Transverse colon (tissue), 4 donors: ENCODE data around the gene PLA2G15. TPM values are rescaled to one million over a fixed set of nuclear protein-coding genes. Genes with fewer than 3 reads are reported as not detected.
A peak's percentile ranks its signal among the peaks of the same experiment; 100 is the strongest.

Source experiments
- DNase-seq: peaks from one replicate; pipeline ENCODE4 v3.0.0-alpha.2; 2019
- H3K27ac ChIP-seq, 4 donors: fragments of 200-600 bp; sonication (generic); 2 replicates each; pipeline ENCODE4 v1.5.1; 2016 to 2018; ENCODE audit warnings: inconsistent platforms in 4 of 4
- H3K27me3 ChIP-seq: fragments of 200-600 bp; sonication (generic); 2 replicates; pipeline ENCODE4 v1.5.1; 2017; ENCODE audit warnings: inconsistent platforms
- H3K36me3 ChIP-seq, 4 donors: fragments of 200-600 bp; sonication (generic); 2 replicates each; pipeline ENCODE4 v1.5.1; 2017 to 2019; ENCODE audit warnings: inconsistent platforms in 4 of 4
- H3K4me1 ChIP-seq, 4 donors: fragments of 200-600 bp; sonication (generic); 2 replicates each; pipeline ENCODE4 v1.5.1; 2017 to 2020; ENCODE audit warnings: inconsistent platforms in 4 of 4
- H3K4me3 ChIP-seq, 4 donors: fragments of 200-600 bp; sonication (generic); 1 replicate in 1 of 4; 2 replicates in 3 of 4; pipeline versions ENCODE4 v1.5.1 to v1.6.1; 2017 to 2019; ENCODE audit warnings: inconsistent platforms in 4 of 4
- H3K9me3 ChIP-seq, 2 donors: fragments of 200-600 bp; sonication (generic); 2 replicates each; pipeline ENCODE4 v1.5.1; 2017 to 2019; ENCODE audit warnings: inconsistent platforms in 2 of 2
- EP300 ChIP-seq: sonication (generic); formaldehyde crosslinking; IDR thresholded peaks from one replicate; pipeline ENCODE4 v1.6.1; 2017; ENCODE audit warnings: antibody characterized with exemption, low read depth
- POLR2A ChIP-seq: fragments of 450-650 bp; IDR thresholded peaks from one replicate; pipeline ENCODE4 v1.6.1; 2016; ENCODE audit warnings: antibody characterized with exemption, mild to moderate bottlenecking, moderate library complexity
- POLR2AphosphoS5 ChIP-seq, 3 donors: sonication (generic); formaldehyde crosslinking; IDR thresholded peaks; one replicate each; pipeline ENCODE4 v1.6.1; 2016; ENCODE audit warnings: antibody characterized with exemption in 3 of 3
- WGBS, 2 donors: methylation state at CpG; one replicate each; pipeline ENCODE4 v1.1.5; 2018; ENCODE audit warnings: low coverage in 1 of 2; 5-methylcytosine and 5-hydroxymethylcytosine counted together
- in situ Hi-C, 4 donors: fragments of 200-750 bp; cut with MboI; loops; one replicate each; pipeline versions ENCODE4 v1.15.0 to v1.15.1; 2017; ENCODE audit warnings: low sequenced_read_pairs in 3 of 4, low pct_ligation_motif_present in 1 of 4, low pct_unique_long_range_greater_than_20kb in 1 of 4
- intact Hi-C: fragments of 100-400 bp; cut with DNase I; formaldehyde crosslinking; loops from one replicate; pipeline ENCODE4 v1.15.1; 2023; ENCODE audit warnings: low total_unique reads
- total RNA-seq, 4 donors: library from RNA; depleted of rRNA; stranded (reverse); fragments of >200 nt; gene quantifications; one replicate each; pipeline ENCODE4 v1.1.0, GENCODE V29; 2016
- TF ChIP-seq, protein P1 (sequence below), 5 experiments: fragments of 200-600 bp in 3 of 5; fragments of 450-650 bp in 2 of 5; sonication (generic) in 3 of 5; IDR thresholded peaks; 1 replicate in 2 of 5; 2 replicates in 3 of 5; pipeline ENCODE4 v1.5.1; 2016 to 2017; ENCODE audit warnings: antibody characterized with exemption in 5 of 5, inconsistent platforms in 3 of 5, mild to moderate bottlenecking in 2 of 5, moderate library complexity in 1 of 5

The PLA2G15 gene
- total RNA-seq, 4 donors from 2014 or later: 9.6 to 18.2 (median 15.0) TPM

DNA sequence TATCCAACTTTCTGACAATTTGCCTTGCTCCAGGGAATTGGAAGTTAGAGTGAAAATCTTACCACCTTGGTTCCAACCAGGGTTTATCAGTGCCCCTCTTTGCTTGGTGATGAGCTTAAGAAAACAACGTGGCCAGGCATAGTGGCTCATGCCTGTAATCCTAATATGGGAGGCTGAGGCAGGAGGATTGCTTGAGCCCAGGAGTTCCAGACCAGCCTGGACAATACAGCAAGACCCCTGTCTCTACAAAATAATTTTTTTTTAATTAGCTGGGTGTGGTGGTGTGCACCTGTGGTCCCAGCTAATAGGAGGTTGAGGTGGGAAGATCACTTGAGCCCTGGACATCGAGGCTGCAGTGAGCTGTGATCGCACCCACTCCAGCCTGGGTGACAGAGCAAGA lies 40.5 kb downstream of the PLA2G15 start:
- peaks cover 0 to 6% (median under 1%) of the 10 kb centered on the region in 4 donors for H3K36me3 ChIP-seq
- no peak for DNase-seq
- WGBS, 2 donors: 95% methylated on average over 3 of the region's 3 CpGs; no CpG with 5 or more reads in 1 of the 2 donors
- H3K4me1 ChIP-seq: peaks cover 7 to 75% (median 10%) of the 10 kb centered on the region in 4 donors
- in situ Hi-C loops (no loop called here), intact Hi-C loops (no loop called here)
- H3K27me3 ChIP-seq: no peaks in the 10 kb centered on the region
- no peak overlapping the region for H3K4me3 ChIP-seq
- no peak for TF ChIP-seq POLR2A
- TF ChIP-seq POLR2AphosphoS5 (IDR thresholded peaks at IDR 0.05): no peak
- no peak for TF ChIP-seq EP300
- TF ChIP-seq, protein P1, sequence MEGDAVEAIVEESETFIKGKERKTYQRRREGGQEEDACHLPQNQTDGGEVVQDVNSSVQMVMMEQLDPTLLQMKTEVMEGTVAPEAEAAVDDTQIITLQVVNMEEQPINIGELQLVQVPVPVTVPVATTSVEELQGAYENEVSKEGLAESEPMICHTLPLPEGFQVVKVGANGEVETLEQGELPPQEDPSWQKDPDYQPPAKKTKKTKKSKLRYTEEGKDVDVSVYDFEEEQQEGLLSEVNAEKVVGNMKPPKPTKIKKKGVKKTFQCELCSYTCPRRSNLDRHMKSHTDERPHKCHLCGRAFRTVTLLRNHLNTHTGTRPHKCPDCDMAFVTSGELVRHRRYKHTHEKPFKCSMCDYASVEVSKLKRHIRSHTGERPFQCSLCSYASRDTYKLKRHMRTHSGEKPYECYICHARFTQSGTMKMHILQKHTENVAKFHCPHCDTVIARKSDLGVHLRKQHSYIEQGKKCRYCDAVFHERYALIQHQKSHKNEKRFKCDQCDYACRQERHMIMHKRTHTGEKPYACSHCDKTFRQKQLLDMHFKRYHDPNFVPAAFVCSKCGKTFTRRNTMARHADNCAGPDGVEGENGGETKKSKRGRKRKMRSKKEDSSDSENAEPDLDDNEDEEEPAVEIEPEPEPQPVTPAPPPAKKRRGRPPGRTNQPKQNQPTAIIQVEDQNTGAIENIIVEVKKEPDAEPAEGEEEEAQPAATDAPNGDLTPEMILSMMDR (IDR thresholded peaks at IDR 0.05): no peak
- peak overlapping the region in 3 of 4 donors; percentile 18 to 73 (median 67) for H3K27ac ChIP-seq
- H3K9me3 ChIP-seq: no peaks in the 10 kb centered on the region

DNA sequence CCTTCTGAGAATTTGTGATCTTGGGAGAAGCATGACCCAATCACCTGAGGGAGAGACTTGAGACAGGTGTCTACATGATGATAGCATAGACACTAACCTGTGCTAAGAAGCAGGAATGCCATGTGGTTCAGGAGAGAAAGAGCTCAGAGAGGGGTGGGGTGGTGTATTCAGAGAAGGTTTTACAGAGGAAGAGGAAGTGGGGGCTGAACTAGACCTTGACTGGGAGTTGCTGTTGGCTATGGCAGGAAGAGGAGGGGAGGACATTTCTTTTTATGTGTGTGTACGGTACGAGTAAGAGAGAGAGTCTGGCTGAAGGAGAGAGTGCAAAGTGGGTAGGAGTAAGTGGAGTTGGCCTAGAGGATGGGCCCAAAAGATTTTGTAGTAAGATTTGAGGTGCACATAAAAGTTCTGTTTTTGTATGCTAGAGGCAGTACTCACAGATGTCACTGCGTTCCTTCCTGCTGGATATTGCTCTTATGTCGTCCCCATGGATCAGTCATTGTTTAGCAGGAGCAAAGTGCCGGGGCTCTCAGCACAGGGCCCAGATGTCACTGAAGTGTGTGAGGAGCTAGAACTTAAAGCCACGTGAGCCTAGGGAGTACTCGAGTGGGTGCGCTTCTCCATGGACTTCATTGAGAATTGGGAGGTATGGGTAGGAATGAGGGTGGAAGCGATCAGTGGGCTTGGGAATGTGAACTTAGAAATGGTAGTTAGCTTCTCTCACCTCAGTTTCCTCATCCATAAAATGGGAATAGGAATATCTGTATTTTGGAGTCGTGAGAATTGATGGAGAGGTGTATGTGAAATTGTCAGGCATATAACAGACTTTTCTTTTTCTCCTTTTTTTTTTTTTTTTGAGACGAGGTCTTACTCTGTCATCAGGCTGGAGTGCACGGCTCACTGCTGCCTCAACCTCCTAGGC lies 41.2 kb downstream of the PLA2G15 start:
- no peaks in the 10 kb centered on the region for H3K27me3 ChIP-seq
- H3K27ac ChIP-seq: peak overlapping the region; percentile 2 to 67 (median 34)
- intact Hi-C loops: no loop called here
- H3K36me3 ChIP-seq: peaks cover 0 to 7% (median 4%) of the 10 kb centered on the region in 4 donors
- in situ Hi-C loops: no loop called here
- no peak overlapping the region for H3K4me3 ChIP-seq
- no peak for DNase-seq
- H3K4me1 ChIP-seq: peaks cover 7 to 68% (median 10%) of the 10 kb centered on the region in 4 donors
- no peaks in the 10 kb centered on the region for H3K9me3 ChIP-seq
- 61 to 79% methylated on average over 9 to 12 of the region's 12 CpGs for WGBS, 2 donors
- TF ChIP-seq POLR2AphosphoS5 (IDR thresholded peaks at IDR 0.05): no peak
- no peak for TF ChIP-seq EP300
- TF ChIP-seq, protein P1 (IDR thresholded peaks at IDR 0.05): no peak
- no peak for TF ChIP-seq POLR2A

DNA sequence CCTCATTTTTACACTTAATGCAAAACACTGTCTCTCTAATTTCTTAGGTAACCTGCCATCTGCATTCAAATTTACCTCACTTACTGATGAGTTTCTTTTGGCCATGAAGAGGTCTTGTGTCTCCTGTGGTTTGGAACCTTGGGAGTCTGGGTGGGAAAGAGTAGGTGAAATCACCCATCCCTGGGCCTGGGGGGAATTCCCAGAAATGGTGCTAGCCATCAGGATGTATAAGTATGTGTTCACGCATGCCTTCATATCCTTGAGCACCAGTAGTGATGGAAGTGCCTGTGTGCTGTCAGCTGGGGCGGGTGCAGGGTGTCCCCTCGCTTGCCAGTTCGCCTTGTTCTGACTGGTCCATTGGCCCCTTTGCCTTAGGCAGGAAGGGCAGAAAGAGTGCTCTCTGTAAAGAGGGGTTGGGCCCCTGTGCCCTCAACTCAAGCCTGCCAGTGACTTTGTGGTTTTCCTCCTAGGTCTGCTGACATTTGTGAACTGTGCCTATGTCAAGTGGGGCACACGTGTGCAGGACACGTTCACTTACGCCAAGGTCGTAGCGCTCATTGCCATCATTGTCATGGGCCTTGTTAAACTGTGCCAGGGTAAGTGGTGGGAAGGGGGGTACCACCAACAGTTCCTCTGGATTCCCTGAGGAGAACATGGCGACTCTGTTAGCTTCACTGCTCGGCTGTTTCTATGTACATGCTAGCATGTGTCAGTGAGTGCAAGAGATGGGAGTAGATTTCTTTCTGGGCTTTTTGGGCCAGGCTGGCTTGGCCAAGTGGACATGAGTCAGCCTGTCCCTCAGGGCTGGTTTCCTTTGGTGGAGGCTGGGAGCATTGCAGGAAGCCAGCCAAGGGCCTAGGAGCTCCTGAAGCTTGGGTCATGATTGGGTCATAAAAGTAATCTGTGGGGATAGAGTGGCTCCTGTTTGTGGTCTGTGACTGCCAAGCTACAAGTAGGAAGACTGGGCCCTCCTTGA lies 42.4 kb downstream of the PLA2G15 start:
- H3K36me3 ChIP-seq: peaks cover 0 to 15% (median 8%) of the 10 kb centered on the region in 4 donors
- H3K4me1 ChIP-seq: peaks cover 7 to 61% (median 10%) of the 10 kb centered on the region in 4 donors
- H3K9me3 ChIP-seq: no peaks in the 10 kb centered on the region
- WGBS, 2 donors: 87% methylated on average over 11 of the region's 11 CpGs; no CpG with 5 or more reads in 1 of the 2 donors
- no peak overlapping the region for H3K4me3 ChIP-seq
- intact Hi-C loops: no loop called here
- H3K27ac ChIP-seq: peak overlapping the region in 3 of 4 donors; percentile 3 to 26 (median 20)
- DNase-seq: no peak
- no peaks in the 10 kb centered on the region for H3K27me3 ChIP-seq
- in situ Hi-C loops: no loop called here
- TF ChIP-seq POLR2A: no peak
- no peak for TF ChIP-seq EP300
- TF ChIP-seq, protein P1 (IDR thresholded peaks at IDR 0.05): no peak
- TF ChIP-seq POLR2AphosphoS5 (IDR thresholded peaks at IDR 0.05): no peak
